HG03280 (cell line): ENCODE data around the gene PICALM.

Experiments used
- ATAC-seq: cut with Tn5 transposase; IDR thresholded peaks from one replicate; pipeline ENCODE4 v1.9.1; 2021; ENCODE audit warnings: mild to moderate bottlenecking, moderate library complexity; ENCODE audit not compliant: unreplicated experiment

The PICALM gene

DNA sequence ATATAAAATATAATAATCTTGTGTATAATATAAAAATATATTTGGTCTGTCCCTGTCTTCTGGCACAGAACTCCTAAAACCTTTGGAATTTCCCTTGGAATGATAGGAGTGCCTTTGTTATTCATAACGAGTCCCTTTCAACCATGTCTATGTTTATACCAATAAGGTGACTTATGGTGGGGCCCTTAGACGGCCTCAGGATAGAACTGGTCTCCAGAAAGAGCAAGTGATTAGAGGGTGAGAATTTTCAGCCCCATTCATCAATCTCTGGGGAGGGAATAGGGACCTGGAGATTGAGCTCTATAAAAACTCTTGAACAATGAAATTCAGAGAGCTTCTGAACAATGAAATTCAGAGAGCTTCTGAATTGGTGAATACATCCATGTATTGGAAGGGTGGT lies 18.4 kb upstream of the PICALM start:
- no peak for ATAC-seq

DNA sequence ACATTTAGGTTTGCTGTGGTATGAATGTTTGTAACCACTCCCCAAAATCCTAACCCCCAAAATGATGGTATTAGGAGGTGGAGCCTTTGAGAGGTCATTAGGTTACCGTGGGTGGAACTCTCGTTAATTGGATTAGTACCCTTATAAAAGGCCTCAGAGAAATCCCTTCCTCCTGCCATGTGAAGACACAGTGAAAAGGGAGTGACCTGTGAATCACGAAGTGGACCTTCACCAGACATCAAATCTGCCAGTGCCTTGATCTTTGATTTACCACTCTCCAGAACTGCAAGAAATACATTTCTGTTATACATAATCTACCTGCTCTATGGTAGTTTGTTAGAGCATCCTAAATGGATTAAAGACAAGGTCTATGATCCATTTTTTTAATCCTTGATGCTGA lies 12.6 kb upstream of the PICALM start:
- no peak for ATAC-seq

- ATAC-seq = no peak
These were observed 10.5 kb upstream of the PICALM start for GRCh38 chr11:86079421-86079820.

- ATAC-seq = no peak
These were observed 5.1 kb upstream of the PICALM start for GRCh38 chr11:86073948-86074347.

GRCh38 chr11:86072211-86072610 lies 3.3 kb upstream of the PICALM start:
- no peak for ATAC-seq

DNA sequence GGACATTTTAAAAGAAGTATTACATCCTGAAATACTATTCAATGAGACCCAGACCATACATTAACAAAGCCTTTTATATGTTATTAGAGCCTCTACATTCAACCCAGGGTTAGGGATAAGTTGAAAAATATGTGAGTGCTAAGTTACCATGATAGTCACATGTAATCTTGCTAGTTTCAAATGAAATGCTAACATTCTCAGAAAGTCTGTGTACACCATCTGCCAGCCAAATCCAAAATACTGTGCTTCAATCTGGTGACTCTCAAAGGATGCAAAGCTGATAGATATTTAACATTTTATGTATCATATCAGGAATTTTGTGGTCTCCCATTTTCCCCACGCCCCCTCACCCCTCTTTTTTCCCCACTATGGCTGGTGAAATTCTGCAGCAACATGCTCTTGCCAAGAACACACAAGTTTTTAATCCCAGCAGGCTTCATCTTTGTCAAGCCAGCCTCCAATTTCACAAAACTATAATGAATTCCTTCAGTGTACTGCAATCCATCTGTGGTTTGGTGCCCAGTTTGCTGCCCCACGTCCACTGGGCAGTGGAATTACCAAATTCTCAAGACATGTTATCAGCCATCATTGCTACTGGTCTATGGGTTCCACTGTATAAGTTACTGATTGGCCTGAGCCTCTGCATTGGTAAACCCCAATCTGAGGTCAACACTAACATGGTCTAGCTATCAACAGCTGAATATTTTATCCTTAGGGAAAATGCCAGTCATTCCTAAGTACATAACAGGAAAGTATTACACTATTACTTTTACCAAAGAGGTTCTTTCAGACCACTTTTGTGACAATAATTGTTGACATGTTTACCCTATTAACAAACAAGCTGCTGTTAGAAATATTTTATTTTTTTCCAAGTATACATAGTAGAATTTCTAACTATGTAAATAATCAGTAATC lies 1.5 kb upstream of the PICALM start:
- ATAC-seq = no peak

GRCh38 chr11:86069408-86070101 lies 671 bp upstream of the PICALM start:
- no peak for ATAC-seq

DNA sequence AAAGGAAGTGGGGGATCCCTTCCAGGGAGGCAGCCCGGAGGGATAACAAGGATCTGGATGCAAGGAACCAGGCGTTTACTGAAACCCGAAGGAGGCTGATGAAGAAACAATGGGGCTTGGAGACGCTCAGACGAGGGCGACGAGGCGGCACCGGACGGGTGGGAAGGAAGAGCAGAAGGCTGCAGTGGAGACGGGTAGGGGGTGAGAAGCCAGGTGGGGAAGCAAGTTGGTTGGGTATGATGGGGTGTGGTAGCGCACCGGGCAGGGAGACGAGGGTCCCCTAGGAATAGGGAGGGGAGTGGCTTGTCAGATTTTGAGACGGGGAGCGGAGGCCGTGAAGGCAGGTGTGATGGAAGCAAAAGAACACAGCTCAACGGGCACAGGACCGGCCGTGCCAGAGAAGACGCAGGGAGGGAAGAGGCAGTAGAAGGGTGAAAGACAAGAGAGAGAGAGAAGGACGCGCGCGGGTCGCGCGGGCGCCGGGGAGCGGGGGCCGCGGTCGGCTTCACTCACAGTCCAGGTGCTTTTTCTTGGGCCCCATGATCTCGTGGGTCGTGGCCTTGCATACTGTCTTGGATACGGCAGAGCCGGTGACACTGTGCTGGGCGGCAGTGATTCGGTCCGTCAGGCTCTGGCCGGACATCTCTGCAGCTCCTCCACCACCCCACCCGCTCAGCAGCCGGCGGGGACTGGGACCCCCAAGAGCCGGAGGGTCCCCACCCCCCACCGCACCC lies 579 bp downstream of the PICALM start:
- peak; percentile 19 for ATAC-seq

GRCh38 chr11:86067851-86068137 lies 1.1 kb downstream of the PICALM start:
- ATAC-seq = no peak

DNA sequence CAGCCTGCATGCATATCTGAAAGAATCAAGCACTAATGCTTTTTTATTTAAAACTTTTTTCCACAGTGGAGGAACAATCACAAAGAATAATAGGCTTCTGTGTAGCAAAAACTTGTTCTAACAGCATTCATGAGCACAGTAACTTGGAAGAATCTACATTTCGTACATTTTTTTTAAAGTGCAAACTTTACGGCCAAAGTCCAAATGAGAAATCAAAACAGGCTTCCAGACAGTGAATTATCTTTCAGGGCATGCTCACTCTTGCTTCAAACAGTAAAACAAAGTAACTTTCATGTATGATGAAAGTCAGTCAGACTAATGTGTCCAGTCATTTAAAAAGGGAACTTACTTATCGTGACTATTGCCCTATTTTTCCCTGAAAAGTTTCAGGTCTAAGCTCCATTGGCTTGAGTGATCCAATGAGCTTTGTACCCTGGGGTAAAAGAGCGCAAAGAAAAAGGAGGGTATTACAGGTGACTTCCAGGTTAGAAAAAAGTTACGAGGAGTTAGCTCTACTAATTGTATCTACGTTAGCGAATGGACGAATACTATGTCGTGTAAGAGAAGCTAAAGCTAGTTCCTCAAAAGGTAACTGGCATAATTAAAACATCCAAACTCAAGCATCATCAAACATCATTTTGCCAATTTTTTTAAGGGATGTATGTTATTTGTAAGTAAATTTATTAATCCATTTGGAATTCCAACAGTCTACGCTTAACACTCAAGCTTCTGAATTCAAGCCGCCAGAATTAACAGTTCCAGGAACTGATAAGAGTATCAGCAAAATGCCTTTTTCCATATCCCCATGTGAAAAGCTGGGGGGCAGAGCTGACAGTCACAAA lies 1.7 kb downstream of the PICALM start:
- no peak for ATAC-seq

- no peak for ATAC-seq
These were observed 2.3 kb downstream of the PICALM start for GRCh38 chr11:86066657-86067008.

GRCh38 chr11:86066033-86066432 lies 2.9 kb downstream of the PICALM start:
- ATAC-seq = no peak

DNA sequence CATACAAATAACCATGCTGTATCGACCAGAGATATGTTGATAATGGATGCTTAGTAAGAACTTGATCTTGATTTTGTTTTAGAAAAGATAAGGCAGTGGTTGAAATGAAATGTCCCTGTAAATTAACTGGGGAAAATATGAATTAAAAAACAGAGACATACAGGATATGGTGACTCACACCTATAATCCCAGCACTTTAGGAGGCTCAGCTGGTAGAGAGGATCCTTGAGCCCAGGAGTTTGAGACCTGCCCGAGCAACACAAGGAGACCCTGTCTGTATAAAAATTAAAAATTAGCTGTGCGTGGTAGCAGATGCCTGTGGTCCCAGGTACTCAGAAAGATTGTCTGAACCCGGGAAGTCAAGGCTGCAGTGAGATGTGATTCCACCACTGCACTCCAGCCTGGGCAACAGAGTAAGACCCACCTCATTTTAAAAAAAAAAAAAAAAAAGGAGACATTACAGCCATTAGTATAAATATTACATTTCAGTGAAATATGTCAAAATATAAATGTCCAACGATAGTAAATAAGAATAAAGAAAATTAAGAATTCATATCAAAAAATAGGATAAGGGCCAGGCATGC lies 4.6 kb downstream of the PICALM start:
- ATAC-seq = no peak

DNA sequence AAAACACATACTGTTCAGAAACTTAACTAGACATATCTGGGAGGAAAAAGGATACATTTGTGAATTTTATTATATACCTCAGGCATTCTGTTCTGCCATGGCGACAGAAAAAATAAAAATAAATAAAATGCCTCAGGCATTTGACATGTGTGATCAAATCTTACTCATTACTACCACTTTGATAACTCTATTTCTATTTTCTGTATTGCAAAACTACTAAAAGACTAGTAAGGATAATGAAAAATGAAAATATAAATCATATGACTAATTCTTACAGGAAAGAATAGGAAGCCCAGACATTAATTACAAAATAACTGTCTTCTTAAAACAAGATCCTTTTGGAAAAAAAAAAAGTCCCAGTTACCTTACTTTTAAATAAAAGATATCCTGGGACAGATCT lies 5.3 kb downstream of the PICALM start:
- no peak for ATAC-seq

DNA sequence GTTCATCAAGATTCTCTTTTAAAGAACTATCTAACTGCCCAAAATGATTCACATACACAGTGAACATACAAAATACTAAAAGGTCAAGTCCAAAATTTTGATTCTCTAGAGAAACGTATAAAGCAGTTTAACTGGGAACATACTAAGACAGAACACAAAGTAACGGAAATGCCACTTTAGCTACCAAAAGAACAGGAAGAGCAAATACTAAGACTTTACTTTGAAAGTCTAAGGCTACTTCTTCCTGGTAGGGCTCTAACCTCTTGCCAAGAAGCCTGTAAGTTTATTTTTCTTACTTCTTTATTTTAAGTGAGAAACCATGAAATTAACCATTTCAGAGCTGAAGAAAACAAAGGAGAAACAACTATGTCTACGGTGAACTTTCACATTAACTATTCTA lies 6.2 kb downstream of the PICALM start:
- ATAC-seq = no peak

GRCh38 chr11:86061483-86062205 lies 7.2 kb downstream of the PICALM start:
- no peak for ATAC-seq

- no peak for ATAC-seq
These were observed 8.3 kb downstream of the PICALM start for GRCh38 chr11:86060544-86060943.

DNA sequence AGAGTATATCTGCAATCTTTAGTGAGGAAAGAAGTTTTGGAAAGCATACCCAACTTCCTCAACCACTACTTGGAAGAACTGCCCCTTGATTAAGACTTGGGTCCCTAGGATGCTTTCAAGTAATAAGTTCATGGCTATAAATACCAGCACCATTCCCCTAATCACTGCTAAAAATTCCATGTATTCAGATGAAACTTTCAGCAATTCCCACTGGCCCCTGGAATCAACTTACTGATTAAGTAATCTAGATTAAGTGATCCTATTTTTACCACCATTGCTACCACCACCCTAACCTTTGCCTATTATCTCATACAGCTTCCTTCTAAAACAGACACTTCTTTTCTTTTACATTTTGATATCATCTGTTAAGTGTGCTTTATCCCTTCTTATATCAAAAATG lies 10.5 kb downstream of the PICALM start:
- ATAC-seq = no peak

- ATAC-seq = no peak
These were observed 12.5 kb downstream of the PICALM start for GRCh38 chr11:86056351-86056854.
